Renal cortex interstitium (tissue), 11 donors: ENCODE measurements around the gene ARHGEF16. TPM values are rescaled to one million over a fixed set of nuclear protein-coding genes. Genes with fewer than 3 reads are reported as not detected.
A peak's percentile ranks its signal among the peaks of the same experiment; 100 is the strongest.

ENCODE experiments used
- DNase-seq, 11 donors: peaks; one replicate each; pipeline ENCODE4 v3.0.0-alpha.2; 2013; ENCODE audit warnings: low read depth in 9 of 11, low spot score in 4 of 11; ENCODE audit errors: extremely low read depth in 1 of 11
- polyA plus RNA-seq, 3 donors: library from polyadenylated mRNA; unstranded; fragments of 120-200 nt; gene quantifications; one replicate each; pipeline ENCODE4 v1.2.1, GENCODE V29; 2013; ENCODE audit not compliant: insufficient read length in 3 of 3

Gene ARHGEF16
- polyA plus RNA-seq, 3 donors: 15.8 to 28.0 (median 18.3) TPM

DNA sequence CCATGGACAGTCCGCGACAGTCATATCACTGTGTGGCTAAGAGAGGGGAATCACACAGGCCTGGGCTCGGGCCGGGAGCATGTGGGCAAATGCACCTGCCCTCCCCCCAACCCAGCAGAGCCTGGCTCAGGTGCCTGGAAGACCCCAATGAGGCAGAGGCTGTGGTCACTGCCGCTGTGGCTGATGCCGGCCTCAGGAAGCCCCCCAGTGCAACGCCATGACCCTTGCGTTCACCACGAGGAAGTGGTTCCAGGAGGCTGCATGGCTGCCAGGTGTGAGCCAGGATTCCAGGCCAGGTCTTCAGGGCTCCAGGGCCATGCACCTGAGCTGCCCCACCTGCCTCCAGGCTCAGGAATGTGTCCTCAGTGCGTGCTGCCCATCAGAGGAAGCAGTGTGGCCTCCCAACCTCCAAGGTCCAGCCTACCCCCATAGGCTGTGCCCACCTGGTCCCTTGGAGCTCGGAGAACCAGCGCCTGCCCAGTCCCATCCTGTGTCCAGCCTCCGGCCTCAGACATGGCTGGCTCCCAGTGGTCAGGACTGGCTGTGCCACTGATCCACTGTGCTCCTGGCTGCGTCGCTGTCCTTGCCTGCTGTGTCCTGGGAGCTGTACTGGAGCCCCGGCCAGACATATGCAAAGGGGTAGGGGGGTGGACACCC lies 8.0 kb downstream of the ARHGEF16 start:
- no peak for DNase-seq

GRCh38 chr1:3463013-3463385 lies 8.5 kb downstream of the ARHGEF16 start:
- DNase-seq: no peak

DNA sequence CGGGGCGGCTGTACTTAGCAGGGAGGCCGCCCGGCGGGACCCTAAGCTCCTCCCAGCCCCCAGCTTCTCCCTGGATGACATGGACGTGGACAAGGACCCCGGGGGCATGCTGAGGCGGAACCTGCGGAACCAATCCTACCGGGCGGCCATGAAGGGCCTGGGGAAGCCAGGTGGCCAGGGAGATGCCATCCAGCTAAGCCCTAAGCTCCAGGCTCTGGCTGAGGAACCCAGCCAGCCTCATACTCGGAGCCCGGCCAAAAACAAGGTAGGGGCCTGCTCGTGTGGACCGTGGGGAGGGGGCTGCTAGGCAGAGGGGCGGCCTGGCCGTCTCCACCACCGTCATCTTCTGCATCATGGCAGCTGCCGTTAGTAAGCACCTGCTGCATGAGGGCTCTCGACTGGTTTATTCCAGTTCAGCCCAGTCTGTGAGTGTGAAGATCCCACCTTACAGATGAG lies 9.0 kb downstream of the ARHGEF16 start:
- no peak for DNase-seq

DNA sequence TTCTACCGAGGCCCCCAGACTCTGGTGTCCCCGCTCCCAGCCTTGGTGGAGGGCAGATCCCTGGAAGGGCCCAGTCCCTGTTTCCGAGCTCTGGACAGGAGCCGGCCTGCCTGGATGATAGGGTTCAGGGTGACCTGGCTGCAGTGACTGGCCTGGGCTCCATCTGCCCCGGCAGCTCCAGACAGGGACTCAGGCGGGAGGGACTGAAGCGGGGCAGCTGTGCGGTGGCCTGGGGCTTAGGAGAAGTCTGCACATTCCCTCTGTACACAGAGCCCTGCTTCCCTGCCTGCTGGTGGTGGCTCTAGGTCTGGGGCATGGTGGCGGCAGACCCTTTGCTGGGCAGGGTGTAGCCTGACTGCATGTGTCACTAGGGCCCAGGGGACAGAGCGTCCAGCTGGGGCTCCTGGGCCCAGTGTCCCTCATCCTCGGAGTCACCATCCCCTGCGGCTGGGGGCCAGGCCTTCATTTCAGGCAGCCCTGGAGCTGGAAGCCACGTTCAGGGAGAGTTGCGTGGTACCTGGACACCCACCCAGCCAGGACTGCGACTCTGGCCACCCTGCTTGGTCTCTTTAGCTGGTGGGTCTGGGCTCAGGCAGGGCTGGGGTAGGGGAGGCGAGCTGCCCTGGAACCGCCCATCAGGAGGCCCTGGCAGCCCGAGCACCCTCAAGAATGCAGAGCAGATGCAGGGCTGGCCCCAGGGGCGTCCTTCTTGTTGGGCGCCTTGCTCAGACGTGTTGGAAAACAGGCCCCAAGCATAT lies 9.6 kb downstream of the ARHGEF16 start:
- DNase-seq: no peak

DNA sequence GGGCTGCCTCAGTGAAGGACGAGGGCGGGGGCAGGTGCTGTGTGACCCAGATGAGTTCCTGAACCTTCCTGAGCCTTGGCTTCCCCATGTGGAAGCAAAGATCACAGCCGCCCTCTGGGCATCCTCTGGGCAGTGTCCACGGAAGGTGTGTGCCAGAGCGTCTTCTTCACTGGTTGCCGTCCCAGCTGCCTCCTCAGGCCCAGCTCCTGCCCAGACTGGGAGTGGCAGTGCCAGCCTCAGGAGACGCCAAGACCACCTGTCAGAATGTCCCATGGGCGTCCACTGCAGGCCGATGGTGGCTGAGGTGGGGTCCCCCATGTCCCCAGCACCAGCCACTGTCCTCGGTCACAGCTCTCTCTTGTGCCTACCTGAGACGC lies 10.2 kb downstream of the ARHGEF16 start:
- DNase-seq: no peak

DNA sequence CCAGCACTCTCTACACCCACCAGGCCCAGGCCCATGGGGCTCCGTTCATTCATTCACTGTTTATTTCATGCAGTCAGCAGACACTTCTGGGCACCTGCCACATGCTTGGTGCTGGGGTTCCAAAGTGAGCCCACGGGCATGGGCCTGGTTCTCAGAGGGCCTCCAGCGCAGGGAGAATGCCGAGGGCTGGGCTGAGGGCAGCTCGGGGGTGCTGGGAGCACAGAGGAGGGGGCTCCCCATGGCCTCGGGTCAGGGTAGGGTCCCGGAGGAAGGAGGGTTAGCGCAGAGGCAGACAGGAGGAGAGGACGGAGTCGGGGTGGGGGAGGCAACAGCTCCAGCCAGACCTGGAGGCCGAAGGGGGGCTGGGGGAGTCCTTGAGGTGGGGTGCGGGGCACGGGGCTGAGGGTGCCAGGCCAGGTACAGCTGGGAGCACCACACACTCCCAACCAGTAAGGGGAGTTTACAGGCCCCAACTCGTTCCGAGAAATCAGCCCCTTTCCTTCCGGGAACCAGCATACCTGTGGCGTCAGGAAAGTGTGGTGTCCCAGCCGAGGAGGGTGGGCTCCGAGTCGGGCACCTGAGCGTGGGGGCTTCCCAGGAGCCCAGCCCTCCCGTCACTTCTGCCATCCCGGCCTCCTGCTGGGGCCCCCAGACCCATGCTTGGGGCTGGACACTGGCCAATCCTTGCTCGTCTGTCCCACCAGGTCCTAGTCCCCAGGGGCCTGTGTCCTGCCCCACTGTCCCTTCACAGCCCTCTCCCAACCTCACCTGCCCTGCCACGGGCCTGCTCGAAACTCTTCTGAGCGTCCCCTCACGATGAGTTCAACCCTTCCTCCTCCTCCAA lies 10.8 kb downstream of the ARHGEF16 start:
- no peak for DNase-seq

DNA sequence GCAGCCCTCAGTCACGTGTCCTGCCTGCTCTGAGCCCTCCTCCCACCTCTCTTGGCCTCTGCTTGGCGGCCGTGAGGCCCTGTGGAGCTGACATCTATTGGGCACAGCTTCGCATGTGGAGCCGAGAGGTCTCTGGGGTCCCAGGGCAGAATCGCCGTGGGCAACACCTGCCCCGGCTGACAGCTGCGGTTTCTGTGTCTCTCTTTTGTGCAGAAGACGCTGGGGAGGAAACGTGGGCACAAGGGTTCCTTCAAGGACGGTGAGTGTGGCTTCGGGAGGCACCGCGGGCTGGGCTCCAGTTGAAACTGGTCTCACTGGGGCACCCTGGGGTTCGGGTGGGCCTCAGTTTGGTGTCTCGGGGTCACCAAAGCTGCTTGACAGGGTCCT lies 11.5 kb downstream of the ARHGEF16 start:
- DNase-seq: no peak

DNA sequence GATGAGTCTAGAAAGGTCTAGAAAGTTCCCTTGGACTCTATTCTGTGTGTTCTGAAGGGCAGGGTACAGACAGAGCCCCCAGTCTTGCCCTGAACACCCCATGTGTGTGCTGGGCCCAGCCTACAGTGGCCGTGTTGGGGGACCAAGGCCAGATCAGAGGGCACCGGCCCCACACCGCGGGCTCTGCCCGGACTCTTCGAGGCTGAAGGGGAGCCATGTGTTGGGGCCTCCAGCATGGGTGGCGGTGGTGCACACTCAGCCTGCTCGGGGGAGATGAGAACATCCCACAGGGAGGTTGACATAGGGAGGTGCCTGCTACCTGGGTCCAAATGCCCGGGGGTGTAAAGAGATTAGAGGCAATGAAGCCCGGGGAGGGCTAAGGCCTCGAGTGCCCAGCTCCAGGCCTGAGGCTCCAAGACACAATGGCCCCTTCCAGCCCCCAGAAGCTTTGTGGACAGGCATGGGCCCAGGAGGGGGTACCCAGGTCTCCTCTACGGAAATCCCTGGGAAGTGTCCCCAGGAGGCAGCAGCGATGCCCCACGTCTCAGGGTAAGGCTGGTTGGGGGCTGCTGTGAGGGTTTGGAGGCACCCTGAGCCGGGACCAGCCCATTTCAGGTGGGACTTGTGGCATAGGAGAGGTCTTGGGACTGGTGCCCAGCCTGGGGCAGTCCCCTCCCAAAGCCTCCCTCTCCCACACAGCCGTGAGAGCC lies 12.1 kb downstream of the ARHGEF16 start:
- DNase-seq: no peak

- DNase-seq: no peak
Measured at GRCh38 chr1:3467096-3468036, 12.9 kb downstream of the ARHGEF16 start.

GRCh38 chr1:3468236-3469103 lies 14.0 kb downstream of the ARHGEF16 start:
- no peak for DNase-seq

DNA sequence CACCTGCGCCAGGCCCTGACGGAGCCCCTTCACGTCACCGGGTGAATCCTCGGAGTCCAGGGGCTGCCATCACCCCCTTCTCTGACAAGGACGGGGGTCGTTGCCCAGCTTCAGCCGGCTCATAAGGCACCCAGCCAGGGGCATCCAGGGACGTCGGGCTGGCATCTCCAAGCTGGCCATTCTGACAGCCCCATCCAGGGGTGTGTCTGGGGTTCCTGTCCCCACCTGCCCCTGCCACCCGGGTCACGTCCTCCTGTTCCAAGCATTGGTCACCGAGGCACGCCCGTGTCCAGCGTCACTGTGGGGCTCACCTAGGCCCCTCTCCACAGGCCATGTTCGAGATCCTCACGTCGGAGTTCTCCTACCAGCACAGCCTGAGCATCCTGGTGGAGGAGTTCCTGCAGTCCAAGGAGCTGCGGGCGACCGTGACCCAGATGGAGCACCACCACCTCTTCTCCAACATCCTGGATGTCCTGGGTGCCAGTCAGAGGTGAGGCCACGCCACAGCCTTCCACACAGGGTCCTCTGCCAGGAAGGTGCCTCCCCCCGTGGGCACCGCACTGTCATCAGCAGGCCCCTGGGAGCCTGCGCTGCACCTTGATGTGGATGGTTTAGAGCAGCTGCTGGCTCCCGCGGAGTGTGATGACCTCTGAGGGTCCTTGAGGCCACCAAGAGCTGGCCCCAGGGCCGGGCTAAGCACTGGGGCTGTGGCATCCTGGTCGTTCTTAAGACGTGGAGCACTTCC lies 14.8 kb downstream of the ARHGEF16 start:
- no peak for DNase-seq

DNA sequence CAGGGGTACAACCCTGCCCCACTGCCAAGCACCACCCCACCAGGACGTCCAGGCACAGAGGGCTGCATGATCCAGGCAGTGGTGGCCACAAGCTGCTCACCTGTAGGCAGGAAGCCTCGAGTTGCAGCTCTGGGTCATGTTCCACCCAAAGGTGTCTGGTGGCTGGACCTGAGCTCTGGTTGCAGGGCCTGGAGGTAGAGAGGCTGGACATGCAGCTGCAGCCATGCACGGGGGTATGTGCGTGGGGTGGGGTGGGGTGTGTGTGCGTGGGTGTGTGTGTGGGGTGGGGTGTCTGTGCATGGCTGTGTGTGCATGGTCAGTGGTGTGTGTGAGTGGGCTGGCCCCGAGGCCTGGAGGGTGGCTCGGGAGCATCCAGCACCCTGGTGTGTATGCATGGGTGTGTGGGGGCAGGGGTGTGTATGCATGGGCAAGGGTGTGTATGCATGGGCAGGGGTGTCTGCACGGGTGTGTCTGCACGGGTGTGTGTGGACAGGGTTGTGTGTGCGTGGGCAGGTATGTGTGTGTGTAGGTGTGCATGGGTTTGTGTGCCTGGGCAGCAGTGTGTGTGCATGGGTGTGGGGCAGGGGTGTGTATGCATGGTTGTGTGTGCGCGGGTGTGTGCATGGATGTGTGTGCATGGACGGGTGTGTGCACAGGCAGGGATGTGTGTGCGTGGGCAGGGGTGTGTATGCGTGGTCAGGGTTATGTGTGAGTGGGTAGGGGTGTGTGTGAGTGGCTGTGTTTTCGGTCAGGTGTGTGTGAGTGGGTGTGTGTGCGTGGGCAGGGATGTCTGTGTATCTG lies 15.6 kb downstream of the ARHGEF16 start:
- no peak for DNase-seq

GRCh38 chr1:3470650-3471355 lies 16.3 kb downstream of the ARHGEF16 start:
- no peak for DNase-seq

DNA sequence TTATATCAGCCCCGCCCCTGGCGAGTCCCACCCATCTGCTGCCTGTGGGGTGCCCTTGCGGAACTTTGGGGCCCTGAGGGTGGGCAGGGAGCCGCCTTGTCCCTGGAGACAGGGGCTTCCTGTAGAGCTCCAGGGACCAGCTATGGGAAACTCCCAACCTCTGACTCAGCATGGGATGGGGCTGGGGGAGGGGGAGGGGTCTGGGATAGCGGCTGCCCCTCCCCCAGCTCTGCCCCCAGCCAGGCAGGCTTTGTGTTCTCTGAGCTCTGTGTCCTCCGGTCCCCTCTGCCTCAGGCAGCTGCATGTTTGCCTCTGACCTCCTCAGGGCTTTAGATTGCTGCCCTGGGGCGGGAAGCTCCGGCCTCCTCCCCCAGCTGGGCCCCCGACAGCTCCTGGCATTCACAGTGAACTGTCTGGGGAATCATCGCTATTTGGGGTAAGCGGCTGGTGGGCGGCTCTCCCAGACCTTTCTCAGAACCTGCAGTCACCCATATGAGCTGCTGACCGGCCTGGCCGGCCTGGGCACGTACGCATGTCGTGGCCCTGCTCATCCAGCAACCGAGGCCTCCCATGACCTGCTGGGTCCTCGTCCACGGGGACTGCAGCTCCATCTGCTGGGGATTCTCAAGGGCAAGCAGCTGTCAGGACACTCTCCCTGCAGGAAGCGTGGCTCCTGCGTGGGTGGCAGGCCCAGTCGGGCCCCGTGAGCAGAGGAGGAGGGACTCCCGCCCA lies 17.1 kb downstream of the ARHGEF16 start:
- DNase-seq: peak in 1 of 11 donors; percentile 40
